B cell (primary cell): ENCODE data around the gene PVALEF. TPM values are rescaled to one million over a fixed set of nuclear protein-coding genes. Genes with fewer than 3 reads are reported as not detected.

Source experiments
- ATAC-seq: fragments of 200-7000 bp; cut with Tn5 transposase; one replicate; pipeline ENCODE4 v1.10.0; 2021; ENCODE audit warnings: low read depth, mild to moderate bottlenecking, moderate number of reproducible peaks, moderate library complexity
- CTCF ChIA-PET: fragments of 350-600 bp; sonication (Branson Sonifier 250); formaldehyde crosslinking; loops from one replicate; lab custom pipeline; 2021; ENCODE audit warnings: antibody characterized with exemption, inconsistent platforms; lab: Charles Lee
- POLR2A ChIA-PET: fragments of 350-600 bp; sonication (Branson Sonifier 250); formaldehyde crosslinking; loops from one replicate; lab custom pipeline; 2021; ENCODE audit warnings: antibody characterized with exemption; lab: Charles Lee
- DNase-seq: peaks from one replicate; pipeline ENCODE4 v3.0.0; 2013
- H2AFZ ChIP-seq: 2 replicates; pipeline ENCODE4 v1.6.1; 2012; ENCODE audit warnings: mild to moderate bottlenecking, low read depth, low read length; ENCODE audit not compliant: insufficient read depth, poor library complexity, severe bottlenecking
- H3K27ac ChIP-seq, 2 donors: 1 replicate in 1 of 2; 2 replicates in 1 of 2; pipeline ENCODE4 v1.5.1; 2012 to 2013; ENCODE audit warnings: low read length in 2 of 2, mild to moderate bottlenecking in 2 of 2, moderate library complexity in 1 of 2
- H3K27me3 ChIP-seq, 4 experiments: fragments of 200-600 bp in 1 of 4; sonication (generic) in 1 of 4; replicated peaks in 1 of 4; 1 replicate in 2 of 4; 2 replicates in 2 of 4; pipeline versions ENCODE4 v1.6.1 to v1.7.0; 2013 to 2016; ENCODE audit warnings: low read length in 3 of 4, mild to moderate bottlenecking in 2 of 4, mixed read lengths in 1 of 4, moderate library complexity in 1 of 4; ENCODE audit not compliant: insufficient read depth in 4 of 4, control insufficient read depth in 3 of 4; ENCODE audit errors: control extremely low read depth in 1 of 4
- H3K36me3 ChIP-seq, 2 experiments: replicated peaks in 1 of 2; 1 replicate in 1 of 2; 2 replicates in 1 of 2; pipeline versions ENCODE4 v1.6.1 to v1.7.1; 2013; ENCODE audit warnings: low read length in 1 of 2; ENCODE audit not compliant: insufficient read depth in 2 of 2, control insufficient read depth in 1 of 2; ENCODE audit errors: control extremely low read depth in 1 of 2, extremely low read depth in 1 of 2
- H3K4me1 ChIP-seq, 2 donors: fragments of 200-600 bp in 1 of 2; sonication (generic) in 1 of 2; 1 replicate in 1 of 2; 2 replicates in 1 of 2; pipeline versions ENCODE4 v1.5.1 to v1.6.1; 2013 to 2017; ENCODE audit warnings: low read length in 2 of 2; ENCODE audit not compliant: control insufficient read depth in 2 of 2, insufficient read depth in 2 of 2
- H3K4me2 ChIP-seq: replicated peaks from 2 replicates; pipeline ENCODE3; 2012; ENCODE audit warnings: mild to moderate bottlenecking, low read depth, low read length; ENCODE audit not compliant: poor library complexity, severe bottlenecking
- H3K4me3 ChIP-seq, 5 experiments: fragments of 200-600 bp in 1 of 5; sonication (generic) in 1 of 5; 1 replicate in 3 of 5; 2 replicates in 2 of 5; pipeline versions ENCODE4 v1.5.1 to v1.7.0; 2011 to 2016; ENCODE audit warnings: low read length in 4 of 5, mild to moderate bottlenecking in 4 of 5, low read depth in 2 of 5, control low read depth in 1 of 5, moderate library complexity in 1 of 5; ENCODE audit not compliant: insufficient read depth in 1 of 5; ENCODE audit errors: control extremely low read depth in 1 of 5, extremely low read depth in 1 of 5
- H3K79me2 ChIP-seq: fragments of 200-600 bp; sonication (generic); one replicate; pipeline ENCODE4 v1.6.0; 2016; ENCODE audit warnings: low read length; ENCODE audit not compliant: control insufficient read depth, insufficient read depth
- H3K9ac ChIP-seq: fragments of 200-600 bp; sonication (generic); 2 replicates; pipeline ENCODE4 v1.6.1; 2017; ENCODE audit warnings: mild to moderate bottlenecking, low read length, moderate library complexity
- H3K9me3 ChIP-seq, 3 donors: one replicate each; pipeline versions ENCODE4 v1.6.1 to v1.7.1; 2013; ENCODE audit warnings: low read length in 2 of 3; ENCODE audit not compliant: control insufficient read depth in 2 of 3, insufficient read depth in 1 of 3; ENCODE audit errors: control extremely low read depth in 1 of 3
- H4K20me1 ChIP-seq: 2 replicates; pipeline ENCODE4 v1.6.0; 2012; ENCODE audit warnings: mild to moderate bottlenecking, low read length; ENCODE audit not compliant: insufficient read depth, control insufficient read depth, poor library complexity, severe bottlenecking
- H3K27ac Mint-ChIP-seq: one replicate; pipeline ENCODE4 v1.8.0; 2021; ENCODE audit warnings: mixed read lengths
- H3K27me3 Mint-ChIP-seq: one replicate; pipeline ENCODE4 v1.8.0; 2021; ENCODE audit warnings: mixed read lengths
- H3K4me1 Mint-ChIP-seq: one replicate; pipeline ENCODE4 v1.8.0; 2021; ENCODE audit warnings: mixed read lengths
- H3K4me3 Mint-ChIP-seq: one replicate; pipeline ENCODE4 v1.8.0; 2021; ENCODE audit warnings: mixed read lengths
- H3K9me3 Mint-ChIP-seq: one replicate; pipeline ENCODE4 v1.8.0; 2022; ENCODE audit warnings: mixed read lengths; ENCODE audit not compliant: insufficient read depth
- EZH2 ChIP-seq: IDR thresholded peaks from 2 replicates; pipeline ENCODE4 v1.6.1; 2012; ENCODE audit warnings: borderline replicate concordance, low read depth, mild to moderate bottlenecking, moderate library complexity, low read length; ENCODE audit not compliant: insufficient read depth, poor library complexity, severe bottlenecking
- WGBS: methylation state at CpG from one replicate; pipeline ENCODE4 v1.1.5; 2013; ENCODE audit warnings: missing lambda C conversion rate; ENCODE audit not compliant: insufficient coverage; 5-methylcytosine and 5-hydroxymethylcytosine counted together
- intact Hi-C: fragments of 100-400 bp; cut with micrococcal nuclease; formaldehyde crosslinking; loops from one replicate; pipeline ENCODE4 v1.10.0; 2022
- polyA plus RNA-seq: library from polyadenylated mRNA; depleted of rRNA; stranded (reverse); fragments of >200 nt; gene quantifications from 2 replicates; pipeline ENCODE4 v1.2.3, GENCODE V29; 2012
- total RNA-seq, 2 donors: library from RNA; stranded (reverse); fragments of 120-200 nt in 1 of 2; gene quantifications; 1 replicate in 1 of 2; 2 replicates in 1 of 2; pipeline versions ENCODE4 v1.2.3 to v1.2.4, GENCODE V29; 2013 to 2022
- TF ChIP-seq, protein P1 (sequence below): fragments of 200-600 bp; IDR thresholded peaks from one replicate; pipeline ENCODE4 v1.8.0; 2022; ENCODE audit warnings: antibody characterized with exemption, mild to moderate bottlenecking

The PVALEF gene
- total and polyA plus RNA-seq, 2 donors (not counting 1 experiment from before 2014, with no cell fraction given) = not detected

DNA sequence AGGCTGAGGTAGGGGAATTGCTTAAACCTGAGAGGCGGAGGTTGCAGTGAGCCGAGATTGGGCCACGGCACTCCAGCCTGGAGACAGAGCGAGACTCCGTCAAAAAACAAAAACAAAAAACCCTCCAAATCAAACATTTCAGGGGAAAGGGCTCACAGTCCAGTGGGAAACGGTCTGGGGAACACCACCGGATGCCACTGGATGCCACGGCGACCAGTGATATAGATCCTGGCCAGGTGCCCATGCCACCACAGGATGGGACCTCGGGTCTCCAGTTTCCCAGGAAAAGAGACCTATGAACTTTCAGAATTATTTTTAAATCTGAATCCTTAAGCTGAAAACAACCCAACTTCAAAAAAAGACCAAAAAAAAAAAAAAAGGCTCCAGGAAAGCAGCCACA lies 45.2 kb downstream of the PVALEF start:
- Mint-ChIP-seq H3K4me1 (peaks cover 12% of the 10 kb centered on the region), H3K4me3 (no peak overlapping the region), H3K9me3 (no peaks in the 10 kb centered on the region), H3K27ac (no peak overlapping the region), H3K27me3 (no peaks in the 10 kb centered on the region)
- peaks cover 0 to 7% of the 10 kb centered on the region in 2 experiments for H3K36me3 ChIP-seq
- H3K79me2 ChIP-seq = peaks cover 22% of the 10 kb centered on the region
- ATAC-seq = no peak
- POLR2A ChIA-PET = no interaction called here
- intact Hi-C loops = no loop called here
- H3K9me3 ChIP-seq = no peaks in the 10 kb centered on the region
- no peak overlapping the region for H3K4me3 ChIP-seq
- CTCF ChIA-PET = interaction anchor here (0.9 kb wide), 1 partner anchor 187 kb away, joined by 3 read pairs; no protein-coding TSS in a partner anchor
- no peak overlapping the region for H3K27ac ChIP-seq
- peaks cover 3% of the 10 kb centered on the region in 2 donors for H3K4me1 ChIP-seq
- no peak for DNase-seq
- H3K4me2 ChIP-seq = no peak overlapping the region
- no peaks in the 10 kb centered on the region for H3K27me3 ChIP-seq
- TF ChIP-seq, protein P1, sequence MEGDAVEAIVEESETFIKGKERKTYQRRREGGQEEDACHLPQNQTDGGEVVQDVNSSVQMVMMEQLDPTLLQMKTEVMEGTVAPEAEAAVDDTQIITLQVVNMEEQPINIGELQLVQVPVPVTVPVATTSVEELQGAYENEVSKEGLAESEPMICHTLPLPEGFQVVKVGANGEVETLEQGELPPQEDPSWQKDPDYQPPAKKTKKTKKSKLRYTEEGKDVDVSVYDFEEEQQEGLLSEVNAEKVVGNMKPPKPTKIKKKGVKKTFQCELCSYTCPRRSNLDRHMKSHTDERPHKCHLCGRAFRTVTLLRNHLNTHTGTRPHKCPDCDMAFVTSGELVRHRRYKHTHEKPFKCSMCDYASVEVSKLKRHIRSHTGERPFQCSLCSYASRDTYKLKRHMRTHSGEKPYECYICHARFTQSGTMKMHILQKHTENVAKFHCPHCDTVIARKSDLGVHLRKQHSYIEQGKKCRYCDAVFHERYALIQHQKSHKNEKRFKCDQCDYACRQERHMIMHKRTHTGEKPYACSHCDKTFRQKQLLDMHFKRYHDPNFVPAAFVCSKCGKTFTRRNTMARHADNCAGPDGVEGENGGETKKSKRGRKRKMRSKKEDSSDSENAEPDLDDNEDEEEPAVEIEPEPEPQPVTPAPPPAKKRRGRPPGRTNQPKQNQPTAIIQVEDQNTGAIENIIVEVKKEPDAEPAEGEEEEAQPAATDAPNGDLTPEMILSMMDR = no peak
- TF ChIP-seq EZH2 = no peak
- no peak overlapping the region for H2AFZ ChIP-seq
- H3K9ac ChIP-seq = no peak overlapping the region
- WGBS = 71% methylated on average over 9 of the region's 10 CpGs
- H4K20me1 ChIP-seq = no peaks in the 10 kb centered on the region

DNA sequence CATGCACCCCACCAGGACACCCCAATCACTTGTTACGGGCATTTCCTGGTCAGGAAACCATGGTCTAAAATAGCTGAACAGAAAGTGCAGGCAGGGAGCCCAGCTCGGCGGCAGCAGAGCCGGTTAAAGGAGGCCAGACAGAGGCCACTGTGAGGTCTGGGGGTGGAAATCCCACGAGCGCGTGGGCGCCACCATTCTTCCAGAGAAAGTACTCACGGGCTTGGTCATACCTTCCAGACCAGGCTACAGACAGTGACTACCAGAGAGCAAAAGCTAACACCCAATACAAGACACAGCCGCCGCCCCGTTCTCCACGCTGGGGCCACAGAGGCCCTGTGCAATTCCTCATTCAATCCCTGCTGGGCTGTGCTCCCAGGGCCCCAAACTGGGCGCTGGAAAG lies 45.6 kb downstream of the PVALEF start:
- DNase-seq (no peak), ATAC-seq (no peak)
- ChIA-PET POLR2A (no interaction called here), CTCF (interaction anchor here (0.9 kb wide), 1 partner anchor 188 kb away, joined by 3 read pairs; no protein-coding TSS in a partner anchor)
- Histone ChIP-seq H3K27me3 (no peaks in the 10 kb centered on the region), H3K4me3 (no peak overlapping the region), H3K4me1 (peaks cover 3% of the 10 kb centered on the region in 2 donors), H3K4me2 (no peak overlapping the region), H3K9me3 (no peaks in the 10 kb centered on the region), H2AFZ (no peak overlapping the region), H3K79me2 (peaks cover 22% of the 10 kb centered on the region), H4K20me1 (no peaks in the 10 kb centered on the region), H3K27ac (no peak overlapping the region), H3K36me3 (peaks cover 0 to 4% of the 10 kb centered on the region in 2 experiments), H3K9ac (no peak overlapping the region)
- H3K27me3 Mint-ChIP-seq = no peaks in the 10 kb centered on the region
- TF ChIP-seq, protein P1 = no peak
- no peak for TF ChIP-seq EZH2
- 50% methylated on average over 14 of the region's 14 CpGs for WGBS
- no peak overlapping the region for H3K4me3 Mint-ChIP-seq
- no peak overlapping the region for H3K27ac Mint-ChIP-seq
- peaks cover 12% of the 10 kb centered on the region for H3K4me1 Mint-ChIP-seq
- H3K9me3 Mint-ChIP-seq = no peaks in the 10 kb centered on the region
- intact Hi-C loops = no loop called here
